ENCODE results near the gene AHSG. TPM values are rescaled to one million over a fixed set of nuclear protein-coding genes. Genes with fewer than 3 reads are reported as not detected.

Gene AHSG
- total RNA-seq, 1 donor from 2014 or later = not detected

DNA sequence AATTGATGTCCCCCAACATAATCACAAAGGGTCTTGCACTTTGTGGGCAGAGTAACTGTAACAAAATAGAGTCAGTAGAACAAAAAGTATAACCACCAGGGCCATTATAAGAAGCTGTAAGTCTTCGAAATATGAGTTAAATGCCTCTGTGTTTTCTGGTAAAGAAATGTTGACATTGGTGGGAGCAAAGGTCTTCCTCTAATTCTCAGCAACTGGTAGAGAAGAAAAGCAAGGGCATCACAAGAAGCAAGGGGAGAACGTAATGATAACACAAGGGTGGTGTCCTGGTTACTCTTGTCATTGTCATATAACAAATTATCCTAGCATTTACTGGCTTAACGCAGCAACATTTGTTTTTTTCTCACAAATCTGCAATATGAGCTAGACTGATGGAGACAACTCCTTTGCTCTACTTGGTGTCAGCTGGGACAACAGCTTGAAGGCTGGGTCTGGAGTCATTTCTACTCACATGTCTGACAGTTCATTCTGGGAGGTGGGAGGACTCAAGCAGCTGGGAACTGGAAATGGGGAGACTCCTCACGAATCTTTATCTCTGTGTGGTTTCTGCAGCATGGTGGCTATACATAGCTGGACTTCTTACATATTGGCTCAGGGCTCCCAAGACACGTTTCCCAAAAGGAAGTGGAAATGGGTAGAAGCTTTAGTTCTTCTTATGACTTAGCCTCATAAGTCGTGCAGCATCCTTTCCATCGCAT is 22.1 kb upstream of the AHSG start:
- no peak for ATAC-seq
- intact Hi-C loops (cut with DNase I) = no loop called here
- no peak for DNase-seq (ENCODE audit: low spot score)

GRCh38 chr3:186592682-186593081 is 20.2 kb upstream of the AHSG start:
- DNase-seq (ENCODE audit: low spot score) = no peak
- intact Hi-C loops (cut with DNase I) = no loop called here
- ATAC-seq = no peak

GRCh38 chr3:186593862-186594261 is 19.0 kb upstream of the AHSG start:
- intact Hi-C loops (cut with DNase I) = no loop called here
- no peak for DNase-seq (ENCODE audit: low spot score)
- no peak for ATAC-seq

DNA sequence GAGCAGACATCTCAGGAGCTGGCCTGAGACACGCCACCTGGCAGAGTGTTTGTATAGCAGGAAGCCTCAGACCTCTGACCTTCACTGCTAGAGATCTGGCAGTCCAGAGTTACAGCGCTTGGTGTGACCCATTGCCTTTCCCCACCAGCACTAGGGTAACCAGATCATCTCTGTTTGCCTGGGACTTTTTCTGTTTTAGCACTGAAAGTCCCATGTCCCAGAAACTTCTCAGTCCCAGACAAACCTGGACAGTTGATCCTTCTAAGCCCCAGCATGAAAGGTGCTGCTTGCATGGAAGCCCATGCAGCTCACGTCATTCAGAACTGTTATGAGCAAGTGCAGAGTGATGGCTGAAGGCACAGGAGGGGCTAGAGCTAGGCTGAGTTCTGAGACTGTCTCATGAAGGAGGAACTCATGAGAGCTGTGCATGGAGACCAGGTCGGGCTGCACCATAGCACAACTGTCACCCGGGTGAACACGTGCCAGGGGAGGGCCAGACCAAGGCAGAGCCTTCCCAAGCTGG is 18.2 kb upstream of the AHSG start:
- ATAC-seq = no peak
- intact Hi-C loops (cut with DNase I) = no loop called here
- DNase-seq (ENCODE audit: low spot score) = no peak

GRCh38 chr3:186596568-186597287 is 16.1 kb upstream of the AHSG start:
- ATAC-seq = no peak
- DNase-seq (ENCODE audit: low spot score) = no peak
- intact Hi-C loops (cut with DNase I) = no loop called here

GRCh38 chr3:186598108-186598784 is 14.6 kb upstream of the AHSG start:
- DNase-seq (ENCODE audit: low spot score) = no peak

GRCh38 chr3:186598794-186599141 is 14.1 kb upstream of the AHSG start:
- ATAC-seq = no peak
- DNase-seq (ENCODE audit: low spot score) = no peak
- intact Hi-C loops (cut with DNase I) = no loop called here

More at GRCh38 chr3:186598108-186598784, 14.6 kb upstream of the AHSG start:
- ATAC-seq = no peak
- intact Hi-C loops (cut with DNase I) = no loop called here

- no peak for ATAC-seq
- intact Hi-C loops (cut with DNase I) = no loop called here
- no peak for DNase-seq (ENCODE audit: low spot score)
Measured at GRCh38 chr3:186599142-186599784, 13.6 kb upstream of the AHSG start.

DNA sequence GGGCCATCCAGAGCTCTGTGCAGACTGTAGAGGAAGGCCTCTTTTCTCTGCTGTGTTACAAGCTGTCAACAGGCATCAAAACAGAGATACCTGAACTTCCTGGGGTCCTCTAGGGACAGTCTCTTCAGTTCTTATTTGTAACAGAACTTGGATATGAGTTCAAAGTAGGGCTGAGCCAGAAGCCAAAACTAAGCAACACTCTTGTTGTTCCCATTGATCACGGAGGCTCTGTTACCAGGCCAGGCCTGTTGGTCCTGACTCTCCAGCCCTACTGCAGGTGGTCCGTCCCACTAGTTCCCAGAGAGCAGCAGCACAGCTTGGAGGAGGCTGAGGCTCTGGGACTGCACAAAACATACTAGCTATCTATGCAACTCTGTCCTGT is 13.1 kb upstream of the AHSG start:
- ATAC-seq (no peak), DNase-seq (ENCODE audit: low spot score) (no peak)
- intact Hi-C loops (cut with DNase I) = no loop called here

- ATAC-seq = no peak
- no peak for DNase-seq (ENCODE audit: low spot score)
- intact Hi-C loops (cut with DNase I) = no loop called here
Measured at GRCh38 chr3:186600896-186601295, 12.0 kb upstream of the AHSG start.

DNA sequence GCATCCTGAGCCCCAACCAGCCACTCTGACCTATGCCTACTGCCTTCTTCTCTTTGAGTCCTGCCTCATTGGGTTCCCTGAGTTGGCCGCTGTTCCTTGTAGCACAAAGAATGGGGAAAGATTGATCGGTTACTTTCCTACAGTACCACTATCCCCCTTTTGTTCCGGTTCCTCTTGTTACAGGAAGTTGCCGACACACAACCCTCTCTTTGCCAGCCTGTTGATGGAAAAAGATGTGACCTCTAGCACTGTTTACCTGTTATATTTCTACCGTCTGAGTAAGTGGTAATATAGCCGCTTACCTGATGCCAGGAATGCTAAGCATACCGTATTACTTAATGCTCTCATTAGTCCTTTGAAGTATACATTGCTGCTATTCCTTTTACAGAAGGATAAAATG is 9.7 kb upstream of the AHSG start:
- no peak for DNase-seq (ENCODE audit: low spot score)
- intact Hi-C loops (cut with DNase I) = no loop called here
- ATAC-seq = no peak

DNA sequence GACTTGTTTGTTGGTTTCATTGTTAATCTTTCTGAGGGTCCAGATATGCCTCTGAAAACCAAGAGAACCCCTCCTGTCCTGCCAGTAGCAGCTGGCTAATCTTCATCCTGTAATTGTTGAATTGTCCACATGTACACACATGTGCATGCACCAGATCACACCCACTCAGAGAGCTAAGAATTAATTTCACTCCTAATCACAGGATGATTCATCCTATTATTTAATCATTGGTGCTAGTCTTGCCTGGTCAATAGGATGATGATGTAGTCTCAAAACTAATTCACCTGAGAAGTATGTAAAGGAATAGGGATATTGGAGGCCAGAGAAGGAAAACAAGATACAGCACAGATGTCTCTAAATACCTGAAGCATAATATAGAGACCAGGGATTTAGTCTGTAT is 7.8 kb upstream of the AHSG start:
- DNase-seq (ENCODE audit: low spot score) = no peak
- no peak for ATAC-seq
- intact Hi-C loops (cut with DNase I) = no loop called here

DNA sequence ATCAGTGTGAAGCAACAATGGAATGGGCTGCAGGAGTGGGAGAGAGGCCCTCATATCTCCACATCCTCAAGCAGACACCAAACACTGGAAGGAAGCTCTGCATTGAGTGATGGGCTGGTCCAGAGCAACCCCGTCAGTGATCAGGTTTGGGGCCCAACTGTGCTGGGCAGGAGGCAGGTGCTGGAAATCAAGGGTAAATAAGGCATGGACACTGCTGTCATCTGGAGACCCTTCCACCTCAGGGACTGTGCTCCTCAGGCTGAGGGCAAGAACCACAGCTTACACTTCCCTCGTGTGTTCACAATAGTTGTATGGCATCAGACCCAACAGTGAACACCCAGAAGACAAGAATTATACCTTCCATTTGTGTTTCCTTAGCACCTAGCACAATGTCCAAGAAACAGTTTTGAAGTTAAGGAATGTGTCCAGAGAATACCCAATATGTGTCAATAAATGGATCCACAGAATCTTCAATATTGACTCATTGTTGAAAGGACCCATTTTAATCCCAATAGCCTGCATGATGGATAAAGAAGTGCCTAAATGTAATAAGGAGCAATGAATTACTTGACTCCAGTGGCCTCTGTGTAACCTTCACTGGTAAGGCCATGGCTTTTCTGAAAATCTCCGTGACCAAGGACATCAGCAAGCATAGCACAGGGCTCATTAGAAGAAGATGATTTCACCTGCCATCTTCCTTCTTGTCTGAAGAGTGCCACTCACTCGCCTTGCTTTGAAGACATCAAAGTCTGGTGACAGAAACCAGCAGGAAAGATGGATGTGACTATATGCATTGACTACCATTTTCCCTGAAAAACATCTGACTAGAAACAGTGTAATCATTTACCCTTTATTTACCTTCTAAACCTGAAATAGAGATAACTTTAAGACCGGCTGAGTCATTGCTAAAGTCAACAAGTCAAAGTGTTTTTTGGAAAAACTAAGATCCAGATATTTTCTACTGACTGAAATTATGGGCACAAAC is 7.0 kb upstream of the AHSG start:
- ATAC-seq (no peak), DNase-seq (ENCODE audit: low spot score) (no peak)
- intact Hi-C loops (cut with DNase I) = no loop called here

DNA sequence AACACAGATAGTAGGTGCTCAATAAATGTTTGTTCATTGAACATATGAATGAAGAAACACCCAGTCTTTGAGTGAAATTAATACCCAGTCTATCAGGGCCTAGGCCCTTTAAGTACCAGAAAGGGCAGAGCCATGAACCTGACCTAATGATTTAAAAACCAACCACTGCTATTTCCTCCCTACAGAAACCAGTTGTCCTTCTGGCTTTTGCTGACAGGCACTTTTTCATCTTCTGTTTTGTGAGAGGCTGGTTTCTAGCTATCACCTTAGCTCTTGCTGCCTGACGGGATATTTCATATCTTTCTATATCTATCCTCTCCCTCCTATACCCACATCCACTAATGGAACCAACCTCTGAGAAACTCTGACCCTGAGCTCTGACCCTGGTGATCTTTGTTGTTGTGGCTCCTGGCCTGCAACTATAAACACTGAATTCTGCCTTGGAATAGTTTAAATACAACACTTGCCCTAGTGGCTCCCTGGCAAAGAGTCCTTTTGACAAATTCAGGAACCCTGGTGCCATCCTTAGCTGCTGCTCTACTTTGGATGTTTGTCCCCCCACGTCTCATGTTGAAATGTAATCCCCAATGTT is 4.1 kb upstream of the AHSG start:
- DNase-seq (ENCODE audit: low spot score) = no peak
- ATAC-seq = no peak
- intact Hi-C loops (cut with DNase I) = no loop called here

- DNase-seq (ENCODE audit: low spot score) = no peak
- intact Hi-C loops (cut with DNase I) = no loop called here
Measured at GRCh38 chr3:186609247-186609868, 3.5 kb upstream of the AHSG start.

DNA sequence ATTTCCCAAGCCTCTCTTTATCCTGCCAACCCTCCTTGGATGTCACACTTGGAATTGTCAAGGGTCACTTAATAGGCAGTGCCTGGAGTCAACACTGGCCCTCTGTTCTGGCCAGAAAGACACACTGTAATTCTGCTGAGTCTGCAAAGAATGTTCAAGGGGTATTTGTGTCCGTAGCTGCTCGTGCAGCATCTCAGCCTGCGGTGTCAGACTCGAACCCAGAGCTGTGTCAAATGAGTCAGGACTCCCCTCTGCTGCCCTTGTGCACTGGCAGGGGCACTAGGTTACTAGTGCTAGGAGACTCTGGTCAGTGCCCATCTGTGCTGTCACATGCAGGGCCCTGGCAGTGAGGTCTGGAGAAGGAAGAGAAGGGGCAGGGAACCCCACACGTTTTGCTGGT is 795 bp upstream of the AHSG start:
- intact Hi-C loops (cut with DNase I) = no loop called here
- DNase-seq (ENCODE audit: low spot score) (no peak), ATAC-seq (no peak)

More at GRCh38 chr3:186609247-186609868, 3.5 kb upstream of the AHSG start:
- ATAC-seq = no peak

- ATAC-seq (no peak), DNase-seq (ENCODE audit: low spot score) (no peak)
- intact Hi-C loops (cut with DNase I) = no loop called here
Measured at GRCh38 chr3:186613637-186614265, 891 bp downstream of the AHSG start.
